Kasumi-1 (cell line): ENCODE results near the gene KDM4B.
"Not testable (repeated sequence)": the region's sequence is repeated elsewhere in the genome, so short reads cannot be mapped to it uniquely, and the experiment has no call there.

Experiments used
- DNase-seq, 2 experiments: peaks; one replicate each; lab custom pipeline; 2025; lab: John Stamatoyannopoulos, UW

The KDM4B gene

GRCh38 chr19:5150902-5151741 is 182.2 kb downstream of the KDM4B start:
- DNase-seq, result no peak

- no peak for DNase-seq
Measured at GRCh38 chr19:5152013-5152763, 183.3 kb downstream of the KDM4B start.

DNA sequence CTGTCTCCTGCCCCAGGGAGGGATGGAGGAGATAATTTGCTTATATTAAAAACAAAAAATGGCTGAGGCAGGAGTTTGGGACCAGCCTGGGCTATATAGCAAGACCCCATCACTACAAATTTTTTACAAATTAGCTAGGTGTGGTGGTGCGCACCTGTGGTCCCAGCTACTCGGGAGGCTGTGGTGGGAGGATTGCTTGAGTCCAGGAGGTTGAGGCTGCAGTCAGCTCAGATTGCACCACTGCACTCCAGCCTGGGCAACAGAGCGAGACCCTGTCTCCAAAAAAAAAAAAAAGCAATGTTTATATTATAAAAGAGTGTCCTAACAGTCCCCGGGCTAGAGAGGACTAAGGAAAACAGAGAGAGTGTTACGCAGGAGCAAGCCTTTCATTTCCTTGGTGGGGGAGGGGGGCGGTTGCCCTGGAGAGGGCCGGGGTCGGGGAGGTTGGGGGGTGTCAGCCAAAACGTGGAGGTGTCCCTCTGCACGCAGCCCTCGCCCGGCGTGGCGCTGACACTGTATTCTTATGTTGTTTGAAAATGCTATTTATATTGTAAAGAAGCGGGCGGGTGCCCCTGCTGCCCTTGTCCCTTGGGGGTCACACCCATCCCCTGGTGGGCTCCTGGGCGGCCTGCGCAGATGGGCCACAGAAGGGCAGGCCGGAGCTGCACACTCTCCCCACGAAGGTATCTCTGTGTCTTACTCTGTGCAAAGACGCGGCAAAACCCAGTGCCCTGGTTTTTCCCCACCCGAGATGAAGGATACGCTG is 184.0 kb downstream of the KDM4B start:
- DNase-seq, result no peak

- DNase-seq, result no peak
Measured at GRCh38 chr19:5153601-5154128, 184.8 kb downstream of the KDM4B start.

- DNase-seq, result peak in 1 of 2 experiments; percentile 12
Measured at GRCh38 chr19:5154129-5154798, 185.4 kb downstream of the KDM4B start.

GRCh38 chr19:5154799-5155426 is 186.0 kb downstream of the KDM4B start:
- no peak for DNase-seq

DNA sequence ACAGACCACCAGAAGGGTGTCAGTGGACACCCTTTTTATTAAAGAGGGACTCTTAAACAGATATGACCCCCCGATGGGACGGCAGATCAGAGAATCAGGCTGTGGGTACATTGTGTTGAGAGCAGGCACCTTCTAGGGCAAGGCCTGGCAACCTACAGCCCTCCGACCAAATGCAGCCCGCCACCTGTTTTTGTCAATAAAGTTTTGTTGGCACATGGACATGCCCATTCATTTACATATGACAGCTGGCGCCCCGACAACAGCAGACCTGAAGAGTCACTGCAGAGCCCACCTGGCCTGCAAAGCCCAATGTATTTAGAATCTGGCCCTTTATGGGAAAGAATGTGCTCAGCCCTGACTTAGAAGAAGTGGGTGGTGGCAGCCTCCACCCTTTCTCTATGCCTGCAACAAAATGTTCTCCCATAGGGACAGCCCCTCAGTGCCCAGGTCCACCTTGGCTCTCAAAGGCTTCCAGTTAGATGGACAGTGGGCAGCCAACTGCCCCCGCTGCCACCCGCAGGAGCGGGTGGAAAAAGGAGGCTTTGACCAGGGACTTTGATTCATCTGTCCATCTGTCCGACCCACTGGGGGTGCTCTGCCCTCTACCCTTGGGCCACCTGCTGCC is 186.8 kb downstream of the KDM4B start:
- no peak for DNase-seq

- DNase-seq, result no peak
Measured at GRCh38 chr19:5156231-5156986, 187.5 kb downstream of the KDM4B start.

GRCh38 chr19:5157186-5157585 is 188.3 kb downstream of the KDM4B start:
- no peak for DNase-seq

- DNase-seq, result not testable (repeated sequence)
Measured at GRCh38 chr19:5158549-5159134, 189.7 kb downstream of the KDM4B start.

- not testable (repeated sequence) for DNase-seq
Measured at GRCh38 chr19:5160158-5160795, 191.4 kb downstream of the KDM4B start.

GRCh38 chr19:5164845-5165696 is 196.2 kb downstream of the KDM4B start:
- not testable (repeated sequence) for DNase-seq

DNA sequence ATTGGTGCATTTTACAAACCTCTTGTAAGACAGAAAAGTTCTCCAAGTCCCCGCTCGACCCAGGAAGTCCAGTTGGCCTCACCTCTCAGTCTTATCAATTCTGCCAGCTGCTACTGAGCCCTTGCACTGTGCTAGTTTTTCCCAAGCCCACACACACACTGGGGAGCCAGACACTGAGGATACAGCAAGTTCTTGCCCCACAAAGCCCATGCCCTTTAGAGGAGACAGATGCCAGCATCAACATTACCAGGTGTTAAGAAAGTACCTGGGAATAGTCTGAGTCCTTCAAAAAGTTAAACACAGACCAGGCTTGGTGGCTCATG is 196.7 kb downstream of the KDM4B start:
- DNase-seq, result no peak

GRCh38 chr19:5166262-5166661 is 197.3 kb downstream of the KDM4B start:
- DNase-seq, result no peak

DNA sequence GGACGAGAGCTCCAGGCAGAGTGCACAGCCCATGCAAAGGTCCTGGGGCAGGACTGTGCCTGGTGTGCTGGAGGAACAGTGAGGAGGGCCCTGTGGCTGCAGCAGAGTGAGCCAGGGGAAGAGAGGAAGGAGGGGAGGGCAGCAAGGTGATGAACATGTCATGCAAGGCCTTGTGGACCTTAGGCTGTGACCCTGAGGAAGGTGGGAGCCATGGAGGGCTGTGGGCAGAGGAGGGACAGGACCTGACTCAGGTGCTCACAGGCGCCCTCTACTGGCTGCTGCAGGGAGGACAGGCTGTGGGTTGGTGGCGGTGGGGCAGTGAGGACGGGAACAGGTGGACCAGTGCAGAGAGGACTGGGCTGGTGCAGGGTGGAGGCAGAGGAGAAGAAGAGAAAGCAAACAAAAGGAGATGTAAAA is 201.4 kb downstream of the KDM4B start:
- peak in 1 of 2 experiments; percentile 5 for DNase-seq

DNA sequence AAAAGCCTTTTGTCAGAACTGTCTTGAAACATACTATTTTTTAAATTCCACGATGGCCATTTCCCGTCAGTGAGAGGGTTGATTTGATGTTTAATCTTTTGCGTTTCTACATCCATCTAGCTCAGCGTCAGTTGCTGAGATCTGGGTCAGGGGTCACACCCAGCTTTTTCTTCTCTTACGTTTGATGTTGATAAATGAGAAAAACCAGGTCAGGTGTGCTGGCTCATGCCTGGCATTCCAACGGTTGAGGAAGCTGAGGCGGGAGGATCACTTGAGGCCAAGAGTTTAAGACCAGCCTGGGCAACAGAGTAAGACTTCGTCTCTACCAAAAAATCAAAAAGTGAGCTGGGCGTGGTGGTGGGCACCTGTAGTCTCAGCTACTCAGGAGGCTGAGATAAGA is 202.8 kb downstream of the KDM4B start:
- no peak for DNase-seq

GRCh38 chr19:5172859-5173630 is 204.1 kb downstream of the KDM4B start:
- no peak for DNase-seq
